Measurements from ENCODE around the gene CLOCK. TPM values are rescaled to one million over a fixed set of nuclear protein-coding genes. Genes with fewer than 3 reads are reported as not detected.

The CLOCK gene
- total and polyA plus RNA-seq, 10 of the 15 experiments (the other 5 are each of a cell fraction or from before 2014, with no cell fraction given): 2.8 to 11.7 (median 10.4) TPM

- TF ChIP-seq, protein P1, sequence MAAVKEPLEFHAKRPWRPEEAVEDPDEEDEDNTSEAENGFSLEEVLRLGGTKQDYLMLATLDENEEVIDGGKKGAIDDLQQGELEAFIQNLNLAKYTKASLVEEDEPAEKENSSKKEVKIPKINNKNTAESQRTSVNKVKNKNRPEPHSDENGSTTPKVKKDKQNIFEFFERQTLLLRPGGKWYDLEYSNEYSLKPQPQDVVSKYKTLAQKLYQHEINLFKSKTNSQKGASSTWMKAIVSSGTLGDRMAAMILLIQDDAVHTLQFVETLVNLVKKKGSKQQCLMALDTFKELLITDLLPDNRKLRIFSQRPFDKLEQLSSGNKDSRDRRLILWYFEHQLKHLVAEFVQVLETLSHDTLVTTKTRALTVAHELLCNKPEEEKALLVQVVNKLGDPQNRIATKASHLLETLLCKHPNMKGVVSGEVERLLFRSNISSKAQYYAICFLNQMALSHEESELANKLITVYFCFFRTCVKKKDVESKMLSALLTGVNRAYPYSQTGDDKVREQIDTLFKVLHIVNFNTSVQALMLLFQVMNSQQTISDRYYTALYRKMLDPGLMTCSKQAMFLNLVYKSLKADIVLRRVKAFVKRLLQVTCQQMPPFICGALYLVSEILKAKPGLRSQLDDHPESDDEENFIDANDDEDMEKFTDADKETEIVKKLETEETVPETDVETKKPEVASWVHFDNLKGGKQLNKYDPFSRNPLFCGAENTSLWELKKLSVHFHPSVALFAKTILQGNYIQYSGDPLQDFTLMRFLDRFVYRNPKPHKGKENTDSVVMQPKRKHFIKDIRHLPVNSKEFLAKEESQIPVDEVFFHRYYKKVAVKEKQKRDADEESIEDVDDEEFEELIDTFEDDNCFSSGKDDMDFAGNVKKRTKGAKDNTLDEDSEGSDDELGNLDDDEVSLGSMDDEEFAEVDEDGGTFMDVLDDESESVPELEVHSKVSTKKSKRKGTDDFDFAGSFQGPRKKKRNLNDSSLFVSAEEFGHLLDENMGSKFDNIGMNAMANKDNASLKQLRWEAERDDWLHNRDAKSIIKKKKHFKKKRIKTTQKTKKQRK (IDR thresholded peaks at IDR 0.05; ENCODE audit: low read depth, low read length): no peak
- TF ChIP-seq IRF3 (IDR thresholded peaks at IDR 0.05) (no peak), EED (IDR thresholded peaks at IDR 0.05; ENCODE audit: low read depth) (peak; percentile 48; the same call in 1 of the 2 replicates), EZH2 (IDR thresholded peaks at IDR 0.05; ENCODE audit: borderline replicate concordance, control insufficient read depth, low read depth, low read length) (no peak), FOS (IDR thresholded peaks at IDR 0.05; ENCODE audit: borderline replicate concordance, extremely low read depth, insufficient read length) (no peak), ETV6 (conservative IDR thresholded peaks at IDR 0.05 in 1 of 2, IDR thresholded peaks at IDR 0.05 in 1 of 2; ENCODE audit: borderline replicate concordance in 1 of 2, low read depth in 1 of 2) (no peak), RELA (IDR thresholded peaks at IDR 0.05; ENCODE audit: borderline replicate concordance, partially characterized antibody) (no peak), RELB (IDR thresholded peaks at IDR 0.05; ENCODE audit: low read depth) (peak; percentile 70), PBX3 (IDR thresholded peaks at IDR 0.05; ENCODE audit: insufficient replicate concordance, low read depth, low read length) (no peak), ZNF24 (IDR thresholded peaks at IDR 0.05) (no peak), JUND (IDR thresholded peaks at IDR 0.05; ENCODE audit: low read depth, low read length) (peak; percentile 85), MYB (IDR thresholded peaks at IDR 0.05; ENCODE audit: borderline replicate concordance, low read depth, low read length) (no peak), HDAC2 (IDR thresholded peaks at IDR 0.05) (no peak), CBFB (IDR thresholded peaks at IDR 0.05; ENCODE audit: low read depth) (peak; percentile 87), MEF2A (IDR thresholded peaks at IDR 0.05; ENCODE audit: insufficient read depth, low read depth, low read length) (peak; percentile 94), SUPT20H (IDR thresholded peaks at IDR 0.05; ENCODE audit: borderline replicate concordance, control insufficient read depth, low read depth, low read length) (no peak), ZNF217 (IDR thresholded peaks at IDR 0.05) (peak; percentile 35; the same call in 1 of the 2 replicates), ZNF207 (IDR thresholded peaks at IDR 0.05; ENCODE audit: borderline replicate concordance) (no peak)
- TF ChIP-seq, protein P2, sequence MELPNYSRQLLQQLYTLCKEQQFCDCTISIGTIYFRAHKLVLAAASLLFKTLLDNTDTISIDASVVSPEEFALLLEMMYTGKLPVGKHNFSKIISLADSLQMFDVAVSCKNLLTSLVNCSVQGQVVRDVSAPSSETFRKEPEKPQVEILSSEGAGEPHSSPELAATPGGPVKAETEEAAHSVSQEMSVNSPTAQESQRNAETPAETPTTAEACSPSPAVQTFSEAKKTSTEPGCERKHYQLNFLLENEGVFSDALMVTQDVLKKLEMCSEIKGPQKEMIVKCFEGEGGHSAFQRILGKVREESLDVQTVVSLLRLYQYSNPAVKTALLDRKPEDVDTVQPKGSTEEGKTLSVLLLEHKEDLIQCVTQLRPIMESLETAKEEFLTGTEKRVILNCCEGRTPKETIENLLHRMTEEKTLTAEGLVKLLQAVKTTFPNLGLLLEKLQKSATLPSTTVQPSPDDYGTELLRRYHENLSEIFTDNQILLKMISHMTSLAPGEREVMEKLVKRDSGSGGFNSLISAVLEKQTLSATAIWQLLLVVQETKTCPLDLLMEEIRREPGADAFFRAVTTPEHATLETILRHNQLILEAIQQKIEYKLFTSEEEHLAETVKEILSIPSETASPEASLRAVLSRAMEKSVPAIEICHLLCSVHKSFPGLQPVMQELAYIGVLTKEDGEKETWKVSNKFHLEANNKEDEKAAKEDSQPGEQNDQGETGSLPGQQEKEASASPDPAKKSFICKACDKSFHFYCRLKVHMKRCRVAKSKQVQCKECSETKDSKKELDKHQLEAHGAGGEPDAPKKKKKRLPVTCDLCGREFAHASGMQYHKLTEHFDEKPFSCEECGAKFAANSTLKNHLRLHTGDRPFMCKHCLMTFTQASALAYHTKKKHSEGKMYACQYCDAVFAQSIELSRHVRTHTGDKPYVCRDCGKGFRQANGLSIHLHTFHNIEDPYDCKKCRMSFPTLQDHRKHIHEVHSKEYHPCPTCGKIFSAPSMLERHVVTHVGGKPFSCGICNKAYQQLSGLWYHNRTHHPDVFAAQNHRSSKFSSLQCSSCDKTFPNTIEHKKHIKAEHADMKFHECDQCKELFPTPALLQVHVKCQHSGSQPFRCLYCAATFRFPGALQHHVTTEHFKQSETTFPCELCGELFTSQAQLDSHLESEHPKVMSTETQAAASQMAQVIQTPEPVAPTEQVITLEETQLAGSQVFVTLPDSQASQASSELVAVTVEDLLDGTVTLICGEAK (IDR thresholded peaks at IDR 0.05; ENCODE audit: borderline replicate concordance): no peak
These were observed 15.2 kb upstream of the CLOCK start (continued) for GRCh38 chr4:55561889-55562288.
